ENCODE data around the gene ANKRD18A.
"Not testable (repeated sequence)": the region's sequence is repeated elsewhere in the genome, so short reads cannot be mapped to it uniquely, and the experiment has no call there.

ANKRD18A gene

DNA sequence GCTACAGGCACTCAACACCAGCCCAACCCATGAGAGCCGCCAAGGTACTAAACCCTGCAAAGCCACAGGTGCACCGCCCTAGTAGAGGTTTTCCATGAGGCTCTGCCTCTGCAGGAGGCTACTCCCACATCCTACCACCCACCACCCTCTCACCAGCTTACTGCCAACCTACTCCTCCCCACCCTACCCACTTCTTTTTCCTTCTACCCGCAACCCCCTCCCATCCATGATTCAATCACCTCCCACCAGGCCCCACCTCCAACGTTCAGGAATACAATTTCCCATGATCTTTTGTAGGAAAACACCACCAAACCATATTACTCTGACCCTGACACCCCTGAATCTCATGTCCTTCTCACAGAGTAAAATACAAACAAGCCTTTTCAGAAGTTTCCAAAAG is 67.4 kb downstream of the ANKRD18A start:
- H3K4me3 ChIP-seq; H3K9me3 ChIP-seq; in situ Hi-C loops (cut with MboI; ENCODE audit: low sequenced_read_pairs): not testable (repeated sequence)

DNA sequence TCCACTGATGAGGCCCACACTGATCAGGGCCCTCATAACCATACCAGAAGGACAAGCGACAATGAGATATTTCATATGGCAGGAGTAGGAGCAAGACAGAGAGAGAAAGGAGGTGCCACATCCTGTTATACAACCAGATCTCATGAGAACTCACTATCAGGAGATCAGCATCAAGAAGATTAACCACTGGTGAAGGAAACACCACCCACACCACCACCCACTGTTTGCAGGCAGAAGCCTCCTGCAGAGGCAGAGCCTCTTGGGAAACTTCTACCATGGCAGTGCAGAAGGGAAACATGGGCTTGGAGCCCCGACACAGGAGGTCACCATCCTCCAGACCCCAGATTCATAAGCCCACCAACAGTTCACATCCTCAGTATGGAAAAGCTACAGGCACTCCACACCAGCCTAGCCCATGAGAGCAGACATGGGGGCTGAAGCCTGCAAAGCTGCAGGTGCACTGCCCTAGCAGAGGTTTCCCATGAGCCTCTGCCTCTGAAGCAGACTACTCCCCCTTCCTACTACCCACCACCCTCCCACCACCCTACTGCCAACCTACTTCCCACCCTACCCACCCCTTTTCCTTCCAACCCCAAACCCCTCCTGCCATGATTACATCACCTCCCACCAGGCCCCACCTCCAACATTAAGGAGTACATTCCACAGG is 73.8 kb downstream of the ANKRD18A start:
- DNase-seq (ENCODE audit: low spot score in 2 of 2); H3K9me3 ChIP-seq; in situ Hi-C loops (cut with MboI; ENCODE audit: low sequenced_read_pairs); H3K4me3 ChIP-seq; H3K36me3 ChIP-seq (replicated peaks); H3K27me3 ChIP-seq (ENCODE audit: low read depth); H3K4me1 ChIP-seq: not testable (repeated sequence)

More for the DNA sequence above, 67.4 kb downstream of the ANKRD18A start:
- peaks cover 13% of the 10 kb centered on the region for H3K4me1 ChIP-seq
- DNase-seq (ENCODE audit: low spot score in 2 of 2); H3K27me3 ChIP-seq (ENCODE audit: low read depth); H3K36me3 ChIP-seq (replicated peaks): not testable (repeated sequence)

DNA sequence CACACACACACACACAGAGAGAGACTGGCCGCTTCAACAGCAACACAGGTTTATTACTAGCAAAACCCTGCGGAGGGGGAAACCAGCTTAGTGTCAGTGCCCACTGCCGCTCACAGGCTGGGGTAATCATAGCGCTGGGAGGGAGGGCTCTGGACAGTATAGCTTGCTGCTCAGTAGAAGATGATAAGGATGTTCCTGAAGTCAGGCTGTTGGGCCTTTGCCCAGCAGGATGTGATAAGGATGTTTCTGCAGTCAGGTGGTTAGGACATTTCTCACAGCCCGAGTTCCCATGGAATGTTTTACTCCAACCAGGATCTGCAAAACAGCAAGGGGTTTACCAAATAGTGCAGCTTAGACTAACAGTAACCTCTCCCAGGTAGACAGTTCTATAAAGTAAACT is 79.9 kb downstream of the ANKRD18A start:
- H3K27me3 ChIP-seq (ENCODE audit: low read depth); H3K4me3 ChIP-seq; H3K4me1 ChIP-seq; in situ Hi-C loops (cut with MboI; ENCODE audit: low sequenced_read_pairs); DNase-seq (ENCODE audit: low spot score in 2 of 2); H3K9me3 ChIP-seq; H3K36me3 ChIP-seq (replicated peaks): not testable (repeated sequence)

DNA sequence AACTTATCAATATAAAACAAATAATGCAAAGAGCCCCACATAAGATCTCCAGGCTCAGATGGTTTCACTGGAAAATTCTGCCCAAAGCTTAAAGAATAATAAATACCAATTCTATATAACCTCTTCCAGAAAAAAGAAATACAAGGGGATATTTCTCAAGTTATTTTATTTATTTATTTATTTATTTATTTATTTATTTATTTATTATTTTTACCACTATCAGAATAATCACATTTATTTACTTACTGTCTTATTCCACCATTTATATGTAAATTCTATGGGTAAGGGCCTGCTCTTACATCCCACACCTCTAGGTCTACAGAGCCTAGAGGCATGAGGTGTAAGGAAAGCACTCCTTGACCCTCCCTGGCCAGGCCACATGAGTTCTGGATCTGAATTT is 91.1 kb downstream of the ANKRD18A start:
- Histone ChIP-seq H3K4me1 (peaks cover 16% of the 10 kb centered on the region), H3K4me3 (no peak overlapping the region), H3K9me3 (no peaks in the 10 kb centered on the region), H3K36me3 (replicated peaks) (no peaks in the 10 kb centered on the region), H3K27me3 (ENCODE audit: low read depth) (no peaks in the 10 kb centered on the region)
- in situ Hi-C loops (cut with MboI; ENCODE audit: low sequenced_read_pairs): no loop called here
- DNase-seq (ENCODE audit: low spot score in 2 of 2): no peak

DNA sequence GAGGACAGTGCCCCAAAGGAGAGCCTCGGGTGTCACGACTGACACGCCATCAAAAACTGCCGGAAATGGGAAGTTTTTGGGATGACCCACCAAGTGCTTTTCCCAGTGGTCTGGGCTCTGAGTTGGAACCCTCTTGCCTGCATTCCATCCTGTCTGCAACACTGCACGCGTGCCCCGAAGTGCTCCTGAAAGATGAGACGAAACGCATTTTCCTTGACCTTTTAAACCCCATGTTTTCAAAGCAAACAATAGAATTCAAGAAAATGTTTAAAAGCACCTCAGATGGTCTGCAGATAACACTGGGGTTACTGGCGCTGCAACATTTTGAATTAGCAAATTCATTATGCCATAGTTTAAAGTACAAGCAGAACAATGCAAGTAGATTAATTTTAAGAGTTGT is 92.9 kb downstream of the ANKRD18A start:
- Histone ChIP-seq H3K27me3 (ENCODE audit: low read depth) (no peaks in the 10 kb centered on the region), H3K4me1 (peaks cover 16% of the 10 kb centered on the region), H3K36me3 (replicated peaks) (no peaks in the 10 kb centered on the region), H3K9me3 (no peaks in the 10 kb centered on the region), H3K4me3 (no peak overlapping the region)
- in situ Hi-C loops (cut with MboI; ENCODE audit: low sequenced_read_pairs): no loop called here
- peak; percentile 72 to 83 for DNase-seq (ENCODE audit: low spot score in 2 of 2)

DNA sequence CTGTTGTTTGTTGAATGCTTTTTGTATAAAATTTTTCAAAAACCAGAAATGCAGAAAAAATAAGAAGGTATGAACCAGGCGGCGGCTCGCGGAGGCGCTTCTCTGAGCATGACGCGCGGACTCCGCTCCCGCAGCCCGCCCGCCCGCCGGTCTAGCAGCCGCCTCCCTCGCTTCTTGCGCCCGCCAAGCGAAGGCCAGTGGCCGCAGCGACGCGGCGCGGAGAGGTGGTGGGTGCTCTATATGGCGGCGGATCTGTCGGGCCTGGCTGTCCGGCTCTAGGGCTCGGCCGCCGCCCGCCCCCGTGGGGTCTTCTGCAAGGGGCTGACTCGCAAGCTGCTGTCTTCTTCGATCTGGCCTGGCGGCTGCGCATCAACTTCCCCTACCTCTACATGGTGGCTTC is 93.8 kb downstream of the ANKRD18A start:
- Histone ChIP-seq H3K9me3 (no peaks in the 10 kb centered on the region), H3K4me3 (no peak overlapping the region), H3K36me3 (replicated peaks) (no peaks in the 10 kb centered on the region), H3K4me1 (peaks cover 16% of the 10 kb centered on the region), H3K27me3 (ENCODE audit: low read depth) (no peaks in the 10 kb centered on the region)
- no peak for DNase-seq (ENCODE audit: low spot score in 2 of 2)
- in situ Hi-C loops (cut with MboI; ENCODE audit: low sequenced_read_pairs): no loop called here

DNA sequence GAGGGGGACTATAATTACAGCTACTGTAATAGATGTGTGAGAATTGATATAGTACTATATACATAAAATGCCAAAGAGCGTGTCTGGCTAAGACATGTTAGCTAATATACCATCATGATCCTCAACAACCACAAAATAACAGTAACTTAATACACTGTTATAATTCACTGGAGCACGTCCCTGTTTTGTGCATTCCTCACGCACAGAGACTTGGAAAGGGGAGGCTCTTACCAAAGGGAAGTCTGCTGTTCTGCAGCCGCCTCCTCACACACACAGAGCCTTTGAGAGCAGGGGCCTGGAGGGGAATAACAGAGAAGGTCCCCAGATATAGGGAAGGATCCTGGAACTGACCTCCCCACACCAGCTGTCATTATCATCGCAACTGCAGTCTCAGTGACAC is 97.3 kb downstream of the ANKRD18A start:
- no peak for DNase-seq (ENCODE audit: low spot score in 2 of 2)
- Histone ChIP-seq H3K36me3 (replicated peaks) (no peaks in the 10 kb centered on the region), H3K27me3 (ENCODE audit: low read depth) (no peaks in the 10 kb centered on the region), H3K9me3 (no peaks in the 10 kb centered on the region), H3K4me3 (no peak overlapping the region), H3K4me1 (peaks cover 10% of the 10 kb centered on the region)
- in situ Hi-C loops (cut with MboI; ENCODE audit: low sequenced_read_pairs): no loop called here

DNA sequence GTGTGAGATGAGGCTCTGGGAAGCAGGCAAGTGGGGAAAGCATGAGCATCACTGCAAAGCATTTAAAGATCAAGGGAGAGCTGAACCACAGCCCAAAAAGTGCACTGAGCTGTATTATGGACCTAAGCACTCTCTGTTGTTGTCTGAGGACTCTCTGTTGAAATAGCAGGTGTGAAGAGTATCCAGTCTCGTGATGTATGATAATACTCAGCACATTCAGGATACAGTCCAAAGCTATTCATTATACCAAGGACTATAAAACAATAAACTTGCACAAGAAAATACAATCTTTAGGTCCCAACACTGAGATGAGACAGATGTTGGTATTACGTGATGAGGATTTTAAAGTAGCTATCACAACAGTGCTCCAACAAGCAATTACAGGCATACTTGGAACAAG is 98.6 kb downstream of the ANKRD18A start:
- Histone ChIP-seq H3K36me3 (replicated peaks) (no peaks in the 10 kb centered on the region), H3K27me3 (ENCODE audit: low read depth) (no peaks in the 10 kb centered on the region), H3K9me3 (no peaks in the 10 kb centered on the region), H3K4me1 (no peaks in the 10 kb centered on the region), H3K4me3 (no peak overlapping the region)
- in situ Hi-C loops (cut with MboI; ENCODE audit: low sequenced_read_pairs): no loop called here
- DNase-seq (ENCODE audit: low spot score in 2 of 2): no peak
